HL-60 (cell line): ENCODE data around the gene TDRD9.

ENCODE experiments used
- GABPA ChIP-seq: IDR thresholded peaks from 2 replicates; pipeline ENCODE4 v1.6.1; 2012; ENCODE audit warnings: low read depth
- TF ChIP-seq, protein P1 (sequence below): IDR thresholded peaks from one replicate; pipeline ENCODE4 v1.5.1; 2011; ENCODE audit warnings: low read length, control low read depth, inconsistent platforms; ENCODE audit not compliant: insufficient read depth
- TF ChIP-seq, protein P2 (sequence below): IDR thresholded peaks from 2 replicates; pipeline ENCODE4 v1.6.1; 2012; ENCODE audit warnings: low read depth; ENCODE audit not compliant: insufficient replicate concordance

DNA sequence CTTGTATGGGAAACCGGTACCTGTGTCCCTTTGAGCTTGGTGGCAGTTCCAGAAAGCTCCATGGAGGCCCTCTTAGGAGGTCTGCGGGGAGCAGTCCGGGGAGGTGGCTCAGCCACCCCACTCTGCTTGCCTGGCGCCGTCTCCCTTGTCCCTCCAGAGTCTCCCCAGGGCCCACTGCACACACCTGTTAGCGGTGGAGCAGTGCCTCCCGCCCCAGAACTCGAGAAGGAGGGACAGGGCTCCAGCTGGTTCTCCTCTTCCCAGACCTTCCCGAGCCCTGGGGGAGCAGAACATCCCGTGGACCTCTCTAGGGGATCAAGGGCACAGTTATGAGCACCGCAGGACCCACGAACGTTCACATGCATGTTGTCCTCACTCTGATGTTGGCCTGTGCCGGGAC lies 168.1 kb downstream of the TDRD9 start:
- TF ChIP-seq, protein P1, sequence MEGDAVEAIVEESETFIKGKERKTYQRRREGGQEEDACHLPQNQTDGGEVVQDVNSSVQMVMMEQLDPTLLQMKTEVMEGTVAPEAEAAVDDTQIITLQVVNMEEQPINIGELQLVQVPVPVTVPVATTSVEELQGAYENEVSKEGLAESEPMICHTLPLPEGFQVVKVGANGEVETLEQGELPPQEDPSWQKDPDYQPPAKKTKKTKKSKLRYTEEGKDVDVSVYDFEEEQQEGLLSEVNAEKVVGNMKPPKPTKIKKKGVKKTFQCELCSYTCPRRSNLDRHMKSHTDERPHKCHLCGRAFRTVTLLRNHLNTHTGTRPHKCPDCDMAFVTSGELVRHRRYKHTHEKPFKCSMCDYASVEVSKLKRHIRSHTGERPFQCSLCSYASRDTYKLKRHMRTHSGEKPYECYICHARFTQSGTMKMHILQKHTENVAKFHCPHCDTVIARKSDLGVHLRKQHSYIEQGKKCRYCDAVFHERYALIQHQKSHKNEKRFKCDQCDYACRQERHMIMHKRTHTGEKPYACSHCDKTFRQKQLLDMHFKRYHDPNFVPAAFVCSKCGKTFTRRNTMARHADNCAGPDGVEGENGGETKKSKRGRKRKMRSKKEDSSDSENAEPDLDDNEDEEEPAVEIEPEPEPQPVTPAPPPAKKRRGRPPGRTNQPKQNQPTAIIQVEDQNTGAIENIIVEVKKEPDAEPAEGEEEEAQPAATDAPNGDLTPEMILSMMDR: no peak
- no peak for TF ChIP-seq GABPA
- TF ChIP-seq, protein P2, sequence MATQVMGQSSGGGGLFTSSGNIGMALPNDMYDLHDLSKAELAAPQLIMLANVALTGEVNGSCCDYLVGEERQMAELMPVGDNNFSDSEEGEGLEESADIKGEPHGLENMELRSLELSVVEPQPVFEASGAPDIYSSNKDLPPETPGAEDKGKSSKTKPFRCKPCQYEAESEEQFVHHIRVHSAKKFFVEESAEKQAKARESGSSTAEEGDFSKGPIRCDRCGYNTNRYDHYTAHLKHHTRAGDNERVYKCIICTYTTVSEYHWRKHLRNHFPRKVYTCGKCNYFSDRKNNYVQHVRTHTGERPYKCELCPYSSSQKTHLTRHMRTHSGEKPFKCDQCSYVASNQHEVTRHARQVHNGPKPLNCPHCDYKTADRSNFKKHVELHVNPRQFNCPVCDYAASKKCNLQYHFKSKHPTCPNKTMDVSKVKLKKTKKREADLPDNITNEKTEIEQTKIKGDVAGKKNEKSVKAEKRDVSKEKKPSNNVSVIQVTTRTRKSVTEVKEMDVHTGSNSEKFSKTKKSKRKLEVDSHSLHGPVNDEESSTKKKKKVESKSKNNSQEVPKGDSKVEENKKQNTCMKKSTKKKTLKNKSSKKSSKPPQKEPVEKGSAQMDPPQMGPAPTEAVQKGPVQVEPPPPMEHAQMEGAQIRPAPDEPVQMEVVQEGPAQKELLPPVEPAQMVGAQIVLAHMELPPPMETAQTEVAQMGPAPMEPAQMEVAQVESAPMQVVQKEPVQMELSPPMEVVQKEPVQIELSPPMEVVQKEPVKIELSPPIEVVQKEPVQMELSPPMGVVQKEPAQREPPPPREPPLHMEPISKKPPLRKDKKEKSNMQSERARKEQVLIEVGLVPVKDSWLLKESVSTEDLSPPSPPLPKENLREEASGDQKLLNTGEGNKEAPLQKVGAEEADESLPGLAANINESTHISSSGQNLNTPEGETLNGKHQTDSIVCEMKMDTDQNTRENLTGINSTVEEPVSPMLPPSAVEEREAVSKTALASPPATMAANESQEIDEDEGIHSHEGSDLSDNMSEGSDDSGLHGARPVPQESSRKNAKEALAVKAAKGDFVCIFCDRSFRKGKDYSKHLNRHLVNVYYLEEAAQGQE: no peak
